MM.1S (cell line): ENCODE measurements around the gene GNAL.

Experiments
- DNase-seq: peaks from one replicate; pipeline ENCODE4 v3.0.0-alpha.2; 2015
- H2AFZ ChIP-seq: fragments of 300-600 bp; sonication (generic); 2 replicates; pipeline ENCODE4 v1.6.0; 2016; ENCODE audit warnings: antibody characterized with exemption, low read length
- H3F3A ChIP-seq: fragments of 300-600 bp; sonication (generic); 2 replicates; pipeline ENCODE4 v1.6.1; 2016; ENCODE audit warnings: mild to moderate bottlenecking, antibody characterized with exemption, low read length, moderate library complexity, mixed read lengths; ENCODE audit not compliant: insufficient read depth
- H3K27ac ChIP-seq: fragments of 300-600 bp; sonication (generic); 2 replicates; pipeline ENCODE4 v1.5.1; 2016; ENCODE audit warnings: mild to moderate bottlenecking, low read length
- H3K27me3 ChIP-seq: fragments of 300-600 bp; sonication (generic); replicated peaks from 2 replicates; pipeline ENCODE4 v1.6.0; 2016; ENCODE audit warnings: low read length; ENCODE audit not compliant: insufficient read depth
- H3K36me3 ChIP-seq: fragments of 300-600 bp; sonication (generic); replicated peaks from 2 replicates; pipeline ENCODE4 v1.6.1; 2016; ENCODE audit warnings: mild to moderate bottlenecking, low read length, mixed read lengths; ENCODE audit not compliant: insufficient read depth
- H3K4me1 ChIP-seq: fragments of 300-600 bp; sonication (generic); 2 replicates; pipeline ENCODE4 v1.6.1; 2016; ENCODE audit warnings: low read length, mixed read lengths
- H3K4me2 ChIP-seq: fragments of 300-600 bp; sonication (generic); 2 replicates; pipeline ENCODE4 v1.6.0; 2016; ENCODE audit warnings: low read depth, low read length
- H3K4me3 ChIP-seq: fragments of 300-600 bp; sonication (generic); 2 replicates; pipeline ENCODE4 v1.5.1; 2016; ENCODE audit warnings: low read length, mixed read lengths
- H3K79me2 ChIP-seq: fragments of 300-600 bp; sonication (generic); 2 replicates; pipeline ENCODE4 v1.6.1; 2016; ENCODE audit warnings: mixed run types, low read length, mixed read lengths
- H3K9ac ChIP-seq: fragments of 300-600 bp; sonication (generic); 2 replicates; pipeline ENCODE4 v1.6.1; 2016; ENCODE audit warnings: low read length, mixed read lengths
- H3K9me2 ChIP-seq: fragments of 300-600 bp; sonication (generic); replicated peaks from 2 replicates; pipeline ENCODE4 v1.6.1; 2016; ENCODE audit warnings: mild to moderate bottlenecking, low read length, mixed read lengths; ENCODE audit not compliant: insufficient read depth
- H3K9me3 ChIP-seq: fragments of 300-600 bp; sonication (generic); replicated peaks from 2 replicates; pipeline ENCODE4 v1.6.1; 2016; ENCODE audit warnings: mild to moderate bottlenecking, low read length, mixed read lengths; ENCODE audit not compliant: insufficient read depth
- H4K20me1 ChIP-seq: fragments of 300-600 bp; sonication (generic); 2 replicates; pipeline ENCODE4 v1.6.1; 2016; ENCODE audit warnings: mild to moderate bottlenecking, low read length, moderate library complexity, mixed read lengths; ENCODE audit not compliant: insufficient read depth
- CTCF ChIP-seq: fragments of 300-600 bp; sonication (generic); IDR thresholded peaks from 2 replicates; pipeline ENCODE4 v1.5.1; 2016; ENCODE audit warnings: antibody characterized with exemption, low read length, mixed read lengths
- EZH2 ChIP-seq: fragments of 300-600 bp; sonication (generic); optimal IDR thresholded peaks from 2 replicates; pipeline ENCODE3; 2017; ENCODE audit warnings: low read depth, mild to moderate bottlenecking, antibody characterized with exemption, low read length, mixed read lengths
- EZH2phosphoT487 ChIP-seq: fragments of 300-600 bp; sonication (generic); IDR thresholded peaks from 2 replicates; pipeline ENCODE4 v1.6.1; 2018; ENCODE audit warnings: antibody characterized with exemption, low read length

The GNAL gene

GRCh38 chr18:11664286-11664685, 24.8 kb upstream of the GNAL start:
- no peak overlapping the region for H3K4me2 ChIP-seq
- H3K9me3 ChIP-seq, result no peaks in the 10 kb centered on the region
- peaks cover 8% of the 10 kb centered on the region; the same call in 1 of the 2 replicates for H3K4me1 ChIP-seq
- no peak overlapping the region for H3K4me3 ChIP-seq
- H3K9ac ChIP-seq, result no peak overlapping the region
- H3K27ac ChIP-seq, result no peak overlapping the region
- TF ChIP-seq EZH2phosphoT487, result no peak
- TF ChIP-seq EZH2, result no peak
- no peak for TF ChIP-seq CTCF
- H2AFZ ChIP-seq, result no peak overlapping the region
- DNase-seq, result no peak
- no peaks in the 10 kb centered on the region for H3K9me2 ChIP-seq
- no peaks in the 10 kb centered on the region for H3K36me3 ChIP-seq
- no peaks in the 10 kb centered on the region for H3F3A ChIP-seq
- no peaks in the 10 kb centered on the region for H4K20me1 ChIP-seq
- no peaks in the 10 kb centered on the region for H3K27me3 ChIP-seq
- no peaks in the 10 kb centered on the region for H3K79me2 ChIP-seq

GRCh38 chr18:11665146-11665545, 23.9 kb upstream of the GNAL start:
- no peak overlapping the region for H3K27ac ChIP-seq
- TF ChIP-seq EZH2 (no peak), EZH2phosphoT487 (no peak), CTCF (no peak)
- no peak for DNase-seq
- H3K4me3 ChIP-seq, result no peak overlapping the region
- H3K9ac ChIP-seq, result no peak overlapping the region
- peaks cover 8% of the 10 kb centered on the region; the same call in 1 of the 2 replicates for H3K4me1 ChIP-seq
- H3K27me3 ChIP-seq, result no peaks in the 10 kb centered on the region
- H3F3A ChIP-seq, result no peaks in the 10 kb centered on the region
- H3K36me3 ChIP-seq, result no peaks in the 10 kb centered on the region
- no peaks in the 10 kb centered on the region for H3K9me3 ChIP-seq
- no peak overlapping the region for H2AFZ ChIP-seq
- no peaks in the 10 kb centered on the region for H3K9me2 ChIP-seq
- H3K79me2 ChIP-seq, result no peaks in the 10 kb centered on the region
- no peaks in the 10 kb centered on the region for H4K20me1 ChIP-seq
- H3K4me2 ChIP-seq, result no peak overlapping the region

- Histone ChIP-seq H3K79me2 (no peaks in the 10 kb centered on the region), H3K9me3 (no peaks in the 10 kb centered on the region), H3K4me3 (no peak overlapping the region), H3K27me3 (no peaks in the 10 kb centered on the region), H2AFZ (no peak overlapping the region), H3K9me2 (no peaks in the 10 kb centered on the region), H3K27ac (no peak overlapping the region), H3K4me1 (peaks cover 8% of the 10 kb centered on the region; the same call in 1 of the 2 replicates), H3F3A (no peaks in the 10 kb centered on the region), H4K20me1 (no peaks in the 10 kb centered on the region), H3K36me3 (no peaks in the 10 kb centered on the region), H3K9ac (no peak overlapping the region), H3K4me2 (no peak overlapping the region)
- no peak for TF ChIP-seq EZH2phosphoT487
- no peak for TF ChIP-seq EZH2
- no peak for TF ChIP-seq CTCF
- DNase-seq, result no peak
These were observed 23.5 kb upstream of the GNAL start for GRCh38 chr18:11665587-11665986.
